ENCODE data around the gene GDF10. TPM values are rescaled to one million over a fixed set of nuclear protein-coding genes. Genes with fewer than 3 reads are reported as not detected.

GDF10 gene
- total and polyA plus RNA-seq, 2 of the 8 experiments (the other 6 are each of a cell fraction or from before 2014, with no cell fraction given) = 0.19 to 0.32 TPM

DNA sequence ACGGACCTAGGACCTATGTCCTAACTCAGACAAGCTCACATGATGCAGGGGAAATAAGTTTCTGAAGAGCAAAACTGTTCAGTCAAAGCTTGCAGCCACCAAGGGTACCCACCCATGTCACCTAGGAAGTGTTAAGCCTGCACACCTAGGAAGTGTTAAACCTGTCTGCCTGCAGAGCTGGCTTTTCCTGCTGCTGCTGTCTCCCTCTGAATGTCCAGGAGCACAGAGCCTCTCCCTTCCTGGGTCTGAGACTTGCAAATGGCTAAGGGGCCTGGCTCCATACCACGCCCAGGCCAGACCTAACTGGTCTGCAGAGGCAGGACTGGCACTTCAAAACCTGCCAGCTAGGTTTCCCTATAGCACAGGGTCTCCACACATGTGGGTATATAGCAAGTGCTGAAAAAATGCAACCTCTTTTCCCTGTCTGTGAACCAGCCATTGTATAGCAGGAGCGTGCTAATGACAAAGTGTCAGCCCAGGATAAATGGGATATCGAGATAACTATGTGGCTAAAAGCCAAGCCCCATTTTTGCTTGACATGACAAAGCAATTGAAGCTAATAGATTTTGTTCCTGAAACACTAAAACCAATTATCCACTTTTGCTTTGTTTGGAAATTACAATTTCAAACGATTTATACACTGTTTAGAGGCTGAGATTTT lies 23.8 kb downstream of the GDF10 start:
- no peaks in the 10 kb centered on the region; a peak in 2 of 7 replicates for H3K27me3 ChIP-seq (replicated peaks in 1 of 4; ENCODE audit: control insufficient read depth in 3 of 4, extremely low read depth in 1 of 4, insufficient read depth in 3 of 4, low read length in 3 of 4)
- H3K4me3 ChIP-seq (ENCODE audit: extremely low read depth in 1 of 4, insufficient read depth in 2 of 4, low read depth in 3 of 4, low read length in 4 of 4) = no peak overlapping the region
- H4K20me1 ChIP-seq (replicated peaks in 1 of 2; ENCODE audit: control insufficient read depth in 1 of 2, insufficient read depth in 2 of 2, low read length in 2 of 2) = peaks cover 0 to 4% of the 10 kb centered on the region in 2 experiments
- POLR2A ChIA-PET (ENCODE audit: partially characterized antibody) = interaction anchor here (0.6 kb wide), 1 partner anchor 203 kb away, joined by 3 read pairs; no protein-coding TSS in a partner anchor
- H2BK12ac ChIP-seq (ENCODE audit: low read depth, low read length) = no peak overlapping the region
- FAIRE-seq (no peak), DNase-seq (ENCODE audit: low read depth in 1 of 2, low spot score in 2 of 2) (no peak)
- H4K5ac ChIP-seq (ENCODE audit: insufficient read length, low read depth, low read length) = no peak overlapping the region
- H3K4me2 ChIP-seq (ENCODE audit: insufficient read depth in 1 of 2, low read depth in 2 of 2, low read length in 2 of 2) = no peak overlapping the region
- H2BK15ac ChIP-seq (ENCODE audit: low read length) = no peak overlapping the region
- no peak overlapping the region for H2BK20ac ChIP-seq (ENCODE audit: low read length)
- H2AK5ac ChIP-seq (ENCODE audit: low read depth, low read length) = no peak overlapping the region
- no peaks in the 10 kb centered on the region; a peak in 1 of 8 replicates for H3K36me3 ChIP-seq (ENCODE audit: control insufficient read depth in 2 of 4, insufficient read depth in 4 of 4, low read length in 3 of 4)
- no peaks in the 10 kb centered on the region for H3K79me1 ChIP-seq (ENCODE audit: low read depth, low read length)
- CTCF ChIA-PET (ENCODE audit: partially characterized antibody) = interaction anchor here (0.6 to 2.5 kb wide), 13 partner anchors 10 to 299 kb away, joined by 3 to 17 read pairs (median 4); no protein-coding TSS in a partner anchor
- no peak overlapping the region for H3K56ac ChIP-seq (replicated peaks; ENCODE audit: insufficient read length, low read depth, low read length)
- H3K9ac ChIP-seq (replicated peaks in 1 of 4; ENCODE audit: extremely low read depth in 1 of 4, low read depth in 3 of 4, low read length in 3 of 4) = no peak overlapping the region
- no peak overlapping the region for H2BK5ac ChIP-seq (ENCODE audit: low read depth, low read length)
- no peak overlapping the region for H2BK120ac ChIP-seq (replicated peaks; ENCODE audit: low read depth, low read length)
- H3K4me1 ChIP-seq (replicated peaks in 1 of 4; ENCODE audit: control insufficient read depth in 3 of 4, insufficient read depth in 4 of 4, low read length in 3 of 4) = no peaks in the 10 kb centered on the region
- H3K79me2 ChIP-seq (ENCODE audit: control insufficient read depth in 1 of 2, insufficient read depth in 2 of 2, low read length in 2 of 2) = no peaks in the 10 kb centered on the region
- no peak overlapping the region for H3K18ac ChIP-seq (ENCODE audit: extremely low read depth, low read length)
- no peak overlapping the region for H3K4ac ChIP-seq (replicated peaks; ENCODE audit: insufficient read length, low read depth, low read length)
- H3K23ac ChIP-seq (ENCODE audit: insufficient read length) = no peak overlapping the region
- H3K23me2 ChIP-seq (ENCODE audit: low read depth, low read length) = no peaks in the 10 kb centered on the region
- TF ChIP-seq ASH2L (IDR thresholded peaks at IDR 0.05; ENCODE audit: low read length) = no peak
- TF ChIP-seq POLR2AphosphoS5 (IDR thresholded peaks at IDR 0.05; ENCODE audit: low read depth, low read length) = no peak
- TF ChIP-seq EZH2 (IDR thresholded peaks at IDR 0.05; ENCODE audit: low read depth, low read length, severe bottlenecking) = no peak
- TF ChIP-seq JUND (IDR thresholded peaks at IDR 0.05; ENCODE audit: low read length) = no peak
- TF ChIP-seq SRF (IDR thresholded peaks at IDR 0.05; ENCODE audit: low read depth, low read length) = no peak
- TF ChIP-seq MAFK (IDR thresholded peaks at IDR 0.05; ENCODE audit: low read depth, low read length) = no peak
- TF ChIP-seq CREB1 (IDR thresholded peaks at IDR 0.05) = no peak
- no peak for TF ChIP-seq SP4 (IDR thresholded peaks at IDR 0.05; ENCODE audit: low read length)
- no peak overlapping the region for H3K27ac ChIP-seq (ENCODE audit: low read depth, low read length)
- H2AFZ ChIP-seq (ENCODE audit: low read length) = no peak overlapping the region
- H3K9me3 ChIP-seq (ENCODE audit: insufficient read depth in 2 of 2, low read depth in 1 of 2, low read length in 1 of 2) = no peaks in the 10 kb centered on the region
- WGBS, 2 experiments (ENCODE audit: extremely low coverage in 1 of 2, insufficient coverage in 1 of 2, insufficient read length in 1 of 2, insufficient replicate concordance in 2 of 2, low coverage in 1 of 2, low lambda C conversion rate in 2 of 2, missing lambda C conversion rate in 1 of 2) = 88% methylated on average over 5 of the region's 5 CpGs; no CpG with 5 or more reads in 1 of the 2 experiments
- H4K8ac ChIP-seq (ENCODE audit: extremely low read depth, insufficient read depth, low read length) = no peak overlapping the region
- H3K14ac ChIP-seq (ENCODE audit: insufficient read length) = no peak overlapping the region
- H4K91ac ChIP-seq (replicated peaks; ENCODE audit: insufficient read length, low read length) = no peak overlapping the region
